ENCODE measurements around the gene DXO.
"Not testable (repeated sequence)": the region's sequence is repeated elsewhere in the genome, so short reads cannot be mapped to it uniquely, and the experiment has no call there.

Gene DXO

GRCh38 chr6:31932137-31932536 lies 39.8 kb downstream of the DXO start:
- H3K9me3 ChIP-seq (ENCODE audit: control insufficient read depth, low read length); DNase-seq; H3K27ac ChIP-seq (ENCODE audit: insufficient read depth, low read length, poor library complexity, severe bottlenecking); H3K27me3 ChIP-seq (replicated peaks; ENCODE audit: control insufficient read depth, insufficient read depth, low read length, poor library complexity, severe bottlenecking); H3K4me3 ChIP-seq (ENCODE audit: insufficient read depth, low read depth, low read length, poor library complexity, severe bottlenecking); H3K36me3 ChIP-seq (ENCODE audit: control insufficient read depth, insufficient read depth, low read length); H3K4me1 ChIP-seq (ENCODE audit: control insufficient read depth, insufficient read depth, low read length, poor library complexity, severe bottlenecking): not testable (repeated sequence)

GRCh38 chr6:31930962-31931361 lies 41.0 kb downstream of the DXO start:
- Histone ChIP-seq H3K4me3 (ENCODE audit: insufficient read depth, low read depth, low read length, poor library complexity, severe bottlenecking) (no peak overlapping the region), H3K9me3 (ENCODE audit: control insufficient read depth, low read length) (no peaks in the 10 kb centered on the region), H3K27me3 (replicated peaks; ENCODE audit: control insufficient read depth, insufficient read depth, low read length, poor library complexity, severe bottlenecking) (no peaks in the 10 kb centered on the region), H3K27ac (ENCODE audit: insufficient read depth, low read length, poor library complexity, severe bottlenecking) (no peak overlapping the region), H3K4me1 (ENCODE audit: control insufficient read depth, insufficient read depth, low read length, poor library complexity, severe bottlenecking) (no peaks in the 10 kb centered on the region), H3K36me3 (ENCODE audit: control insufficient read depth, insufficient read depth, low read length) (no peaks in the 10 kb centered on the region)
- no peak for DNase-seq

GRCh38 chr6:31928672-31928939 lies 43.3 kb downstream of the DXO start:
- Histone ChIP-seq H3K9me3 (ENCODE audit: control insufficient read depth, low read length) (no peaks in the 10 kb centered on the region), H3K36me3 (ENCODE audit: control insufficient read depth, insufficient read depth, low read length) (no peaks in the 10 kb centered on the region), H3K27me3 (replicated peaks; ENCODE audit: control insufficient read depth, insufficient read depth, low read length, poor library complexity, severe bottlenecking) (no peaks in the 10 kb centered on the region), H3K4me3 (ENCODE audit: insufficient read depth, low read depth, low read length, poor library complexity, severe bottlenecking) (no peak overlapping the region), H3K27ac (ENCODE audit: insufficient read depth, low read length, poor library complexity, severe bottlenecking) (no peak overlapping the region), H3K4me1 (ENCODE audit: control insufficient read depth, insufficient read depth, low read length, poor library complexity, severe bottlenecking) (no peaks in the 10 kb centered on the region)
- DNase-seq, result no peak

GRCh38 chr6:31927863-31928671 lies 43.9 kb downstream of the DXO start:
- DNase-seq, result no peak
- Histone ChIP-seq H3K36me3 (ENCODE audit: control insufficient read depth, insufficient read depth, low read length) (no peaks in the 10 kb centered on the region), H3K4me1 (ENCODE audit: control insufficient read depth, insufficient read depth, low read length, poor library complexity, severe bottlenecking) (no peaks in the 10 kb centered on the region), H3K4me3 (ENCODE audit: insufficient read depth, low read depth, low read length, poor library complexity, severe bottlenecking) (no peak overlapping the region), H3K27ac (ENCODE audit: insufficient read depth, low read length, poor library complexity, severe bottlenecking) (no peak overlapping the region), H3K27me3 (replicated peaks; ENCODE audit: control insufficient read depth, insufficient read depth, low read length, poor library complexity, severe bottlenecking) (no peaks in the 10 kb centered on the region), H3K9me3 (ENCODE audit: control insufficient read depth, low read length) (no peaks in the 10 kb centered on the region)

- Histone ChIP-seq H3K27me3 (replicated peaks; ENCODE audit: control insufficient read depth, insufficient read depth, low read length, poor library complexity, severe bottlenecking) (no peaks in the 10 kb centered on the region), H3K4me1 (ENCODE audit: control insufficient read depth, insufficient read depth, low read length, poor library complexity, severe bottlenecking) (no peaks in the 10 kb centered on the region), H3K9me3 (ENCODE audit: control insufficient read depth, low read length) (no peaks in the 10 kb centered on the region), H3K27ac (ENCODE audit: insufficient read depth, low read length, poor library complexity, severe bottlenecking) (no peak within 1 kb of the TSS), H3K36me3 (ENCODE audit: control insufficient read depth, insufficient read depth, low read length) (no peaks in the 10 kb centered on the region), H3K4me3 (ENCODE audit: insufficient read depth, low read depth, low read length, poor library complexity, severe bottlenecking) (no peak within 1 kb of the TSS)
- DNase-seq, result no peak
These were observed 44.6 kb downstream of the DXO start, which contains the start of gene C2 for GRCh38 chr6:31927242-31927862. Gene C2, plus strand, starts transcription at chr6:31927717. Its CDS starts 36 bp downstream, at chr6:31927753.

- Histone ChIP-seq H3K4me1 (ENCODE audit: control insufficient read depth, insufficient read depth, low read length, poor library complexity, severe bottlenecking) (no peaks in the 10 kb centered on the region), H3K4me3 (ENCODE audit: insufficient read depth, low read depth, low read length, poor library complexity, severe bottlenecking) (no peak overlapping the region), H3K27me3 (replicated peaks; ENCODE audit: control insufficient read depth, insufficient read depth, low read length, poor library complexity, severe bottlenecking) (no peaks in the 10 kb centered on the region), H3K36me3 (ENCODE audit: control insufficient read depth, insufficient read depth, low read length) (no peaks in the 10 kb centered on the region), H3K27ac (ENCODE audit: insufficient read depth, low read length, poor library complexity, severe bottlenecking) (no peak overlapping the region), H3K9me3 (ENCODE audit: control insufficient read depth, low read length) (no peaks in the 10 kb centered on the region)
- no peak for DNase-seq
These were observed 49.0 kb downstream of the DXO start for GRCh38 chr6:31922942-31923341.

GRCh38 chr6:31920811-31921210 lies 51.1 kb downstream of the DXO start:
- no peak overlapping the region for H3K27ac ChIP-seq (ENCODE audit: insufficient read depth, low read length, poor library complexity, severe bottlenecking)
- H3K4me3 ChIP-seq (ENCODE audit: insufficient read depth, low read depth, low read length, poor library complexity, severe bottlenecking), result no peak overlapping the region
- no peak for DNase-seq
- H3K36me3 ChIP-seq (ENCODE audit: control insufficient read depth, insufficient read depth, low read length), result no peaks in the 10 kb centered on the region
- no peaks in the 10 kb centered on the region for H3K9me3 ChIP-seq (ENCODE audit: control insufficient read depth, low read length)
- H3K27me3 ChIP-seq (replicated peaks; ENCODE audit: control insufficient read depth, insufficient read depth, low read length, poor library complexity, severe bottlenecking), result no peaks in the 10 kb centered on the region
- no peaks in the 10 kb centered on the region for H3K4me1 ChIP-seq (ENCODE audit: control insufficient read depth, insufficient read depth, low read length, poor library complexity, severe bottlenecking)
